LNCAP (cell line): ENCODE data around the gene WBP11.
A peak's percentile ranks its signal among the peaks of the same experiment; 100 is the strongest.

Experiments used
- CTCF ChIP-seq: fragments of 450-650 bp; IDR thresholded peaks from 2 replicates; pipeline ENCODE4 v1.5.1; 2017; ENCODE audit warnings: mild to moderate bottlenecking

The WBP11 gene

DNA sequence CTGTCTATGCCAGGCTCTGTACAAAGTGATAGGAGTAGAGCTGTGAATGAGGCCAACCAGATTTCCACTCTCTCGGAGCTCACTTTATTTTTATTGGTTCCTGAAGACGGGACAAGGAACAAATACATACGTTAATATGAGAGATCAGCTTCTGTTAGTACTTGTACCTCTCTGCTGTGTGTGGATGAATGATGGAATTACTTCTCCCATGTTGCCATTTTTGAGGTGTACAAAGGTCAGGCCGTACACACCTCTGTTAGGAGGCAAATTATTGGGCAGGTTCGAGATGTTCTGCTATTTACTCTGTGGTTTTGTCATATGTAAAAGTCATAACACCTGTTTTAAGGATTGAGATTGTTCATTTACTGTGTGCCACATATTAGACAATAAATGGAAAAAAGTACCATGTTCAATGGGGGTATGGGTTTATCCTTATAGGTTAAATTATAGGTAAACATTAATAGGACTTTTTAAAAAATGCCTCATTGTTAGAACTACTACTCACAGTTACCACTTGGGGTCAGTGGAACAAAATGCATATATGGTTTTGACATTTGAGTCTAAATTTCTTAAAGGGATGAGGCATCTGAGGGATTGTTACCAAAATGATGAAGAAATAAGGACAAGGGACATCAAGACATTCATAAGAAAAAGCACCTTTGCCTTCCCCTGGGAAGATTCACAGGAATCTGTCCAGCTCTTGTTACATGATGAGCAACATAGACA lies 26.9 kb downstream of the WBP11 start:
- peak; percentile 46; the same call in 1 of the 2 replicates for TF ChIP-seq CTCF

- no peak for TF ChIP-seq CTCF
Observed at GRCh38 chr12:14775636-14775980, 27.7 kb downstream of the WBP11 start.

GRCh38 chr12:14774906-14775635 lies 28.2 kb downstream of the WBP11 start:
- TF ChIP-seq CTCF, result no peak

GRCh38 chr12:14774074-14774905 lies 29.0 kb downstream of the WBP11 start:
- no peak for TF ChIP-seq CTCF

GRCh38 chr12:14773685-14774073 lies 29.6 kb downstream of the WBP11 start:
- no peak for TF ChIP-seq CTCF

DNA sequence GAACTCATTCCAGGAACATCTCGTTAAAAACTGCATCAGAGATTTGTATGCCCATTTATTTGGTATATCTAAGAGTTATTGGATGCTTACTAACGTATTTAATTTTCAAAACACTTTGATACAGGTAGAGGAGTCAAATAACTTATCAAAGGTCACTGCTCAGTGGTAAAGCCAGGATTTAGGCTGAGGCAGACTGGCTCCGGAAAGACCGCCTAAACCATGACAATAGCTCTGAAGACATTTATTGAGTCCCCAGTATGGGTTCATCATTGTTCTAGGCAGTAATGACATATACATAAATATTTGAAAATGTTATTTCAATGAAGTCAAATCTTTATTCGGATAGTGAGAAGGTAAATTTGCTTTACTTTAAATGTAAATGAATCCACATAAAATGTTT lies 30.3 kb downstream of the WBP11 start:
- TF ChIP-seq CTCF, result no peak

- no peak for TF ChIP-seq CTCF
Observed at GRCh38 chr12:14771651-14772137, 31.6 kb downstream of the WBP11 start.
